ENCODE results near the gene NCBP2L.

NCBP2L gene

DNA sequence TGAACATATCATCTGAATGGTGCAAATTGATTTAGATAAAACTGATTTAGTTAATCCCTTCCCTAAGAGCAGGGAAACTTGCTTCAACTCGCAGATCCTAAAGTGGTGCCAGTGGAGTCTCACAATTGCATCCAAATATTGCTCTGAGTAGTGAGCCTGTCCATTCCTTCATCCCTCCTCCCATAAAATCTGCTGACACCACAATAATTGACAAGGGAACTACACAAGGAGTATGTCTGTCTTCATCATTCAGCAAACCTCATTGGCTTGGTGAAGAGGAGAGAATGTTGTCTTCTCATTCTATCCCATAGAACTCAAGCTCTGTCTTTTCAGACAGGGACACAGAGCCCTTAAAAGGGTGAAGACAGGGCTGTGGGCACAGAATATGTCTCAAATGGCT is 52.3 kb downstream of the NCBP2L start:
- no peak for DNase-seq (ENCODE audit: low read depth)
- no peak overlapping the region for H3K4me3 ChIP-seq (ENCODE audit: control insufficient read depth, low read depth, low read length)
- TF ChIP-seq, protein P1, sequence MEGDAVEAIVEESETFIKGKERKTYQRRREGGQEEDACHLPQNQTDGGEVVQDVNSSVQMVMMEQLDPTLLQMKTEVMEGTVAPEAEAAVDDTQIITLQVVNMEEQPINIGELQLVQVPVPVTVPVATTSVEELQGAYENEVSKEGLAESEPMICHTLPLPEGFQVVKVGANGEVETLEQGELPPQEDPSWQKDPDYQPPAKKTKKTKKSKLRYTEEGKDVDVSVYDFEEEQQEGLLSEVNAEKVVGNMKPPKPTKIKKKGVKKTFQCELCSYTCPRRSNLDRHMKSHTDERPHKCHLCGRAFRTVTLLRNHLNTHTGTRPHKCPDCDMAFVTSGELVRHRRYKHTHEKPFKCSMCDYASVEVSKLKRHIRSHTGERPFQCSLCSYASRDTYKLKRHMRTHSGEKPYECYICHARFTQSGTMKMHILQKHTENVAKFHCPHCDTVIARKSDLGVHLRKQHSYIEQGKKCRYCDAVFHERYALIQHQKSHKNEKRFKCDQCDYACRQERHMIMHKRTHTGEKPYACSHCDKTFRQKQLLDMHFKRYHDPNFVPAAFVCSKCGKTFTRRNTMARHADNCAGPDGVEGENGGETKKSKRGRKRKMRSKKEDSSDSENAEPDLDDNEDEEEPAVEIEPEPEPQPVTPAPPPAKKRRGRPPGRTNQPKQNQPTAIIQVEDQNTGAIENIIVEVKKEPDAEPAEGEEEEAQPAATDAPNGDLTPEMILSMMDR (IDR thresholded peaks at IDR 0.05; ENCODE audit: control insufficient read depth, insufficient read depth, low read depth, low read length, missing control alignments) = no peak

DNA sequence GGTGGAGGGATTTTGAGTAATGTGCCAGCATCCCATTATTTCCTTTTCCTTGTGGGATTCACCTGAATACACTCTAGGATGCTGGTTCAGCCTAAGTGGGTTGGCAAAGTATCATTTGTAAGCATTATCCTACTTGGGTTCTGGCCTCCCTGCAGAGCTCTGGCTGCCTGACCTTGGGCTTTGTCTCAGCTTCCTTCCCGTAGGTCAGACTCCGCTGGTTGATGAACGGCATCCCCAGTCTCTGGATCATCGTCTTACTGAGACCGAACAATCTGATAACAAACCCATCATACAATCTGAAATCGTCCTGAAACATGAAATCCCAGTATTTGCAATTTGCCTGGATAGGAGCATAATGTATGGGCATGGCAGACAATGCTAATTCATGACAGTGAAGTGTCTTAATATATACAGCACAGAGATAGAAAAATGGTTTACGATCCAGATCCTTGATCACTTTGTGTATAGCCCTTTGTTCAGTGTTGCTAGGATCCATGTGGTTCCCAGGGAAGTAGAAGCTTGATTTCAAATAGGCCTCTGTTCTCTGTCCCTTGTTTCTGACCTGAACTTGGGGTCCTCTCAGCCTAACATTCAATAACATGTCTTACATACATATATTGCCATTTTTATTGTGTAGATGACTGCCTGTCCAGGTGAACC is 53.7 kb downstream of the NCBP2L start:
- no peak overlapping the region for H3K4me3 ChIP-seq (ENCODE audit: control insufficient read depth, low read depth, low read length)
- TF ChIP-seq, protein P1 (IDR thresholded peaks at IDR 0.05; ENCODE audit: control insufficient read depth, insufficient read depth, low read depth, low read length, missing control alignments) = no peak
- no peak for DNase-seq (ENCODE audit: low read depth)

DNA sequence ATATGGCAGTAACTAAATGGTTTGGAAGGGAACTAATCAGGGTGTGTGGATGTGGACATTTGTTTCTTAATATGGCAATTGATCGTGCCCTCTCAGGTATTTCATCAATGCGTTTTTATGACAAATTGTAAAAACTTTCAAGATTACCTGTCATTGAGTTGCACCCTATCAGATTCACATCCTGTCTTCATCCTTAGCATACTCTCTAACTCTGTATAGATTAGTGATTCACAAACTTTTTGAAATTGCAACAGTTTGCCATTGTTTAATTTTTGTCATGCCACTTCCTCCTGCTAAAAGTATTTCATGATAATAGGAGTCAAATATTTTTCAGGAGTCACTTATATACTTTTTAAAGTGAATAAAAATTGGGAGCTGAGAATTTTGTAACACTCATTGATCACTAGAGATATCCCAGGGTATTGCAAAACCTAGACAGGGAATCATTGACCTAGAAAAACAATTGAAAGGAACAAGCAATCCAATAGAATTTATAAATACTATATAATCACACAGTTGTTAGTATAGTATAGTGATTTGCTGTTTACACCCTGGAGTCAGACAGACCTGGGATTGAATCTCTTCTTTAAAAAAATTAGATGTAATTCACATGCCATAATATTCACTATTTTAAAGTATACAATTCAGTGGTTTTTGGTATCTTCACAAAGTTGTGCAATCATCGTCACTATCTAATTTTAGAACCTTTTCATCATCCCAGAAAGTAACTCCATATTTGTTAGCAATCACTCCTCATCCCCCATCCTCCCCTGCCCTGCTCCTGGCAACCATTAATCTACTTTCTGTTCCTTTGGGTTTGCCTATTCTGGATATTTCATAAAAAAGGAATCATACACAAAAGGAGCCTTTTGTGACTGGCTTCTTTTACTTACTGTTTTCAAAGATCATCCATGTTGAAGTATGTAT is 57.0 kb downstream of the NCBP2L start:
- H3K4me3 ChIP-seq (ENCODE audit: control insufficient read depth, low read depth, low read length) = no peak overlapping the region
- TF ChIP-seq, protein P1 (IDR thresholded peaks at IDR 0.05; ENCODE audit: control insufficient read depth, insufficient read depth, low read depth, low read length, missing control alignments) = no peak
- no peak for DNase-seq (ENCODE audit: low read depth)

DNA sequence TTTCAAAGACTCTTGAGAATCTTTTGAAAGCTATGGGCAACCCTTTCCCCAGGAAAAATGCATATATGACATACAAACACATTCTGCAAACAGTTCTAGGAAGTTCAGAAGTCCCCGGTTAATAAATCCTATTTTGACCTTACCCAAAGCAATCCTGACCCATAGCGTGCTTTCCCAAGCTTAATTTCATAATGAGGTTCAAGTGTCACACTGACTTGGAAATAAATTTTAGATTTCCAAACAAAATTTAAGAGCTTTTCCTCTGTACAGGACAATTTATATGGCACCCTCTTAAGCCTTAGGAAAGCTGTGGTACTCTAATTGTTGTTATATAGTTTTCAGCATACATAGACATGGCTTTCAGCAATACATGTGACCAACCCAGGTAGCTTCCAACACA is 59.4 kb downstream of the NCBP2L start:
- TF ChIP-seq, protein P1 (IDR thresholded peaks at IDR 0.05; ENCODE audit: control insufficient read depth, insufficient read depth, low read depth, low read length, missing control alignments) = no peak
- DNase-seq (ENCODE audit: low read depth) = no peak
- no peak overlapping the region for H3K4me3 ChIP-seq (ENCODE audit: control insufficient read depth, low read depth, low read length)

DNA sequence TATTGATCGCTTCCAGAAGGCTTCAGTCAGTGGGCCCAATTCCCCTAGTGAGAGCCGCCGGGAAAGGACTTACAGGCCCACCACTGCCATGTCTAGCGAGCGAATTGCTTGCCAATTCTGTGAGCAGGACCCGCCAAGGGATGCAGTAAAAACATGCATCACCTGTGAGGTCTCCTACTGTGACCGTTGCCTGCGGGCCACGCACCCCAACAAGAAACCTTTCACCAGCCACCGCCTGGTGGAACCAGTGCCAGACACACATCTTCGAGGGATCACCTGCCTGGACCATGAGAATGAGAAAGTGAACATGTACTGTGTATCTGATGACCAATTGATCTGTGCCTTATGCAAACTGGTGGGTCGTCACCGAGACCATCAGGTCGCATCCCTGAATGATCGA is 63.4 kb downstream of the NCBP2L start:
- DNase-seq (ENCODE audit: low read depth) = no peak
- H3K4me3 ChIP-seq (ENCODE audit: control insufficient read depth, low read depth, low read length) = no peak overlapping the region
- TF ChIP-seq, protein P1 (IDR thresholded peaks at IDR 0.05; ENCODE audit: control insufficient read depth, insufficient read depth, low read depth, low read length, missing control alignments) = no peak

DNA sequence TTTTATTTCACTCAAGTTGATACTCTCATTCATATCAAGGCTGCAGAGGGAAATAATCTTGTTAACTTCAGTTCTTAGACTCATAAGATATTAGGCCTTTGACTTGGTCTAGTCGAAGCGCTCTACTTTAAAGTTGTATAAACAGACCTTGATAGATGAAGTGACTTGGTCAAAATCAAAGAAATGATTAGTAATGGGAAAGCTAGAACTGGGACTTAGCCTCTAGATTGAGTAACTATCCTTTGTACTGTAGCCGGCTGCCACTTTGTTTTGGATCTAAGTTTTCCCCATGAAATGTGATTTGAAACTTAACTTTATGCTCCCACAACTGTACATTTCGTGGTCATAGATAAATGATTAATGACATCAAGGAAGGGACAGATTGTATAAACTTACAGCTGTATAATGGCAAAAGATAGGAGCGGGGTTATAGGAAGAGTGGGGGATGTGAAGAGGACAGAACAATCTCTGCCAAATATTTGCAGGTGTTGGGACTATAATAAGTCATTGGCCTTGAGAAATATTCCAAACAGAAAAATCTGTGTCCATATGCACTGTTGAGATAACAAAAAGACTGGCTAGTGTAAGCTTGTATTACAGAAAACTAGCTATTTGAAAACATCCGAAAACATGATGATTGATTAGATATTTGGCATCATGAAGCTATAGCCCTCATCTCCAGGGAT is 65.3 kb downstream of the NCBP2L start:
- TF ChIP-seq, protein P1 (IDR thresholded peaks at IDR 0.05; ENCODE audit: control insufficient read depth, insufficient read depth, low read depth, low read length, missing control alignments) = no peak
- H3K4me3 ChIP-seq (ENCODE audit: control insufficient read depth, low read depth, low read length) = no peak overlapping the region
- no peak for DNase-seq (ENCODE audit: low read depth)
